SU-DHL-6 (cell line): ENCODE results near the gene PPP3CA.

Experiments
- EZH2phosphoT487 ChIP-seq: fragments of 200-600 bp; sonication (generic), shearing (Covaris generic); conservative IDR thresholded peaks from 2 replicates; pipeline ENCODE4 v1.6.1; 2018; ENCODE audit warnings: mild to moderate bottlenecking, antibody characterized with exemption, low read length, moderate library complexity, mixed read lengths
- TF ChIP-seq, protein P1 (sequence below): fragments of 200-600 bp; sonication (generic); IDR thresholded peaks from one replicate; pipeline ENCODE4 v1.5.1; 2017; ENCODE audit warnings: antibody characterized with exemption, mild to moderate bottlenecking, low read length, moderate library complexity; ENCODE audit not compliant: insufficient read depth, poor library complexity, severe bottlenecking

DNA sequence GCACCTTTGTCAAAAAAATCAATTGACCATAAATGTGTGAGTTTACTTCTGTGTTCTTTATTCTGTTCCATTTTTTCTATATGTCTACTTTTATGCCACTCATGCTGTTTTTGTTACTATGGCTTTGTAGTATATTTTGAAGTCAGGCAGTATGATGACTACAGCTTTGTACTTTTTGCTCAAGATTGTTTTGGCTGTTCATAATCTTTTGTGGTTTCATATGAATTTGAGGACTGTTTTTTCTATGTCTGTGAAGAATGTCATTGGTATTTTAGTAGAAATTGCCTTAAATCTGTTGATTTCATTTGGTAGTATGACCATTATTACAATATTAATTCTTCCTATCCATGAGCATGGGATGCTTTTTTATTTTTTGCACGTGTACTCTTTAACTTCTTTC lies 346.8 kb downstream of the PPP3CA start:
- TF ChIP-seq, protein P1, sequence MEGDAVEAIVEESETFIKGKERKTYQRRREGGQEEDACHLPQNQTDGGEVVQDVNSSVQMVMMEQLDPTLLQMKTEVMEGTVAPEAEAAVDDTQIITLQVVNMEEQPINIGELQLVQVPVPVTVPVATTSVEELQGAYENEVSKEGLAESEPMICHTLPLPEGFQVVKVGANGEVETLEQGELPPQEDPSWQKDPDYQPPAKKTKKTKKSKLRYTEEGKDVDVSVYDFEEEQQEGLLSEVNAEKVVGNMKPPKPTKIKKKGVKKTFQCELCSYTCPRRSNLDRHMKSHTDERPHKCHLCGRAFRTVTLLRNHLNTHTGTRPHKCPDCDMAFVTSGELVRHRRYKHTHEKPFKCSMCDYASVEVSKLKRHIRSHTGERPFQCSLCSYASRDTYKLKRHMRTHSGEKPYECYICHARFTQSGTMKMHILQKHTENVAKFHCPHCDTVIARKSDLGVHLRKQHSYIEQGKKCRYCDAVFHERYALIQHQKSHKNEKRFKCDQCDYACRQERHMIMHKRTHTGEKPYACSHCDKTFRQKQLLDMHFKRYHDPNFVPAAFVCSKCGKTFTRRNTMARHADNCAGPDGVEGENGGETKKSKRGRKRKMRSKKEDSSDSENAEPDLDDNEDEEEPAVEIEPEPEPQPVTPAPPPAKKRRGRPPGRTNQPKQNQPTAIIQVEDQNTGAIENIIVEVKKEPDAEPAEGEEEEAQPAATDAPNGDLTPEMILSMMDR = no peak
- no peak for TF ChIP-seq EZH2phosphoT487
